DOHH2 (cell line): ENCODE measurements around the gene CCDC54.

Experiments
- H3F3A ChIP-seq: fragments of 200-600 bp; sonication (generic), shearing (Covaris generic); 2 replicates; pipeline ENCODE4 v1.6.0; 2016; ENCODE audit warnings: antibody characterized with exemption, mild to moderate bottlenecking; ENCODE audit not compliant: control insufficient read depth, insufficient read depth
- H3K27ac ChIP-seq: fragments of 200-600 bp; sonication (generic); 2 replicates; pipeline ENCODE4 v1.5.1; 2014; ENCODE audit warnings: low read depth, mild to moderate bottlenecking, low read length, moderate library complexity
- H3K27me3 ChIP-seq: fragments of 200-600 bp; sonication (generic); 2 replicates; pipeline ENCODE4 v1.6.1; 2014; ENCODE audit warnings: mild to moderate bottlenecking, low read length, mixed read lengths; ENCODE audit not compliant: control insufficient read depth
- H3K36me3 ChIP-seq: fragments of 200-600 bp; sonication (generic); 2 replicates; pipeline ENCODE4 v1.6.1; 2014; ENCODE audit warnings: mild to moderate bottlenecking, low read length, moderate library complexity, mixed read lengths; ENCODE audit not compliant: control insufficient read depth
- H3K4me1 ChIP-seq: fragments of 200-600 bp; sonication (generic); 2 replicates; pipeline ENCODE4 v1.6.1; 2014; ENCODE audit warnings: mild to moderate bottlenecking, low read length, mixed read lengths; ENCODE audit not compliant: control insufficient read depth
- H3K4me2 ChIP-seq: fragments of 200-600 bp; sonication (generic); 2 replicates; pipeline ENCODE4 v1.6.0; 2014; ENCODE audit warnings: mild to moderate bottlenecking, low read length, moderate library complexity
- H3K4me3 ChIP-seq: fragments of 200-600 bp; sonication (generic); 2 replicates; pipeline ENCODE4 v1.5.1; 2014; ENCODE audit warnings: mild to moderate bottlenecking, low read length, mixed read lengths
- H3K79me2 ChIP-seq: fragments of 200-600 bp; sonication (generic); 2 replicates; pipeline ENCODE4 v1.6.1; 2014; ENCODE audit warnings: mild to moderate bottlenecking, low read length, mixed read lengths; ENCODE audit not compliant: control insufficient read depth
- H3K9me2 ChIP-seq: fragments of 200-600 bp; sonication (generic); replicated peaks from 2 replicates; pipeline ENCODE4 v1.6.1; 2014; ENCODE audit warnings: mild to moderate bottlenecking, low read length, mixed read lengths; ENCODE audit not compliant: control insufficient read depth
- H3K9me3 ChIP-seq: fragments of 200-600 bp; sonication (generic); 2 replicates; pipeline ENCODE4 v1.6.1; 2014; ENCODE audit warnings: antibody characterized with exemption, low read length, mixed read lengths; ENCODE audit not compliant: control insufficient read depth, insufficient read depth
- H4K20me1 ChIP-seq: fragments of 200-600 bp; sonication (generic); 2 replicates; pipeline ENCODE4 v1.6.0; 2014; ENCODE audit warnings: low read depth, mild to moderate bottlenecking, antibody characterized with exemption, low read length, moderate library complexity; ENCODE audit not compliant: control insufficient read depth, insufficient read depth
- CTCF ChIP-seq: fragments of 200-600 bp; sonication (generic); IDR thresholded peaks from one replicate; pipeline ENCODE4 v1.5.1; 2014; ENCODE audit warnings: antibody characterized with exemption, mild to moderate bottlenecking, low read depth, low read length; ENCODE audit not compliant: poor library complexity, severe bottlenecking
- EZH2phosphoT487 ChIP-seq: fragments of 200-600 bp; sonication (generic); IDR thresholded peaks from 2 replicates; pipeline ENCODE4 v1.6.1; 2017; ENCODE audit warnings: borderline replicate concordance, mild to moderate bottlenecking, antibody characterized with exemption, low read length, moderate library complexity, mixed read lengths

The CCDC54 gene

DNA sequence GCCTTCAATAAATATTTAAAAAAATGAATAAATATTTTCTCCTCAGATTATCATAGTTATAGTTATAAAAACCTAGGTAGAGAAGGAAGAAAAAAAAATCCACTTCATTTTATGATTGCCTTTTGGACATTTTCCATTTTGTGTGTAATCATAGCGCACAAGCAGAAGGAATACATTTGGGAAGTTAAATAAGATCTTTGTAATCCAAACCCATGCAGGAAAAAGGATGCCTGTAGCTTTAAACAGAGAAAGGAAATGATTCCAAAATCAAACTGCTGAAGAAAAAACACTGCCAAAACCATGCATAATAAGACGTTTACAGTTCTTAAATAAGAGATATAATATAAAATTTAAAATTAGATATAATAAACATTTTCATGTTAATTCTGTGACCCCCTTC is 7.4 kb upstream of the CCDC54 start:
- H3K9me2 ChIP-seq, result no peaks in the 10 kb centered on the region
- H3K36me3 ChIP-seq, result no peaks in the 10 kb centered on the region
- no peaks in the 10 kb centered on the region for H3K4me1 ChIP-seq
- no peaks in the 10 kb centered on the region for H3K9me3 ChIP-seq
- H3K4me3 ChIP-seq, result no peak overlapping the region
- H3K27ac ChIP-seq, result no peak overlapping the region
- TF ChIP-seq EZH2phosphoT487 (no peak), CTCF (no peak)
- peaks cover 3% of the 10 kb centered on the region; the same call in 1 of the 2 replicates for H3K27me3 ChIP-seq
- no peaks in the 10 kb centered on the region for H4K20me1 ChIP-seq
- H3K4me2 ChIP-seq, result no peak overlapping the region
- H3F3A ChIP-seq, result no peaks in the 10 kb centered on the region
- H3K79me2 ChIP-seq, result no peaks in the 10 kb centered on the region

- H3K9me2 ChIP-seq, result no peaks in the 10 kb centered on the region
- H3K4me1 ChIP-seq, result no peaks in the 10 kb centered on the region
- no peak overlapping the region for H3K27ac ChIP-seq
- H3K4me3 ChIP-seq, result no peak overlapping the region
- H3F3A ChIP-seq, result no peaks in the 10 kb centered on the region
- H3K36me3 ChIP-seq, result no peaks in the 10 kb centered on the region
- no peak overlapping the region for H3K4me2 ChIP-seq
- peaks cover 3% of the 10 kb centered on the region; the same call in 1 of the 2 replicates for H3K27me3 ChIP-seq
- no peaks in the 10 kb centered on the region for H4K20me1 ChIP-seq
- TF ChIP-seq CTCF, result no peak
- TF ChIP-seq EZH2phosphoT487, result no peak
- H3K79me2 ChIP-seq, result no peaks in the 10 kb centered on the region
- H3K9me3 ChIP-seq, result no peaks in the 10 kb centered on the region
Observed at GRCh38 chr3:107370907-107371306, 6.3 kb upstream of the CCDC54 start.

DNA sequence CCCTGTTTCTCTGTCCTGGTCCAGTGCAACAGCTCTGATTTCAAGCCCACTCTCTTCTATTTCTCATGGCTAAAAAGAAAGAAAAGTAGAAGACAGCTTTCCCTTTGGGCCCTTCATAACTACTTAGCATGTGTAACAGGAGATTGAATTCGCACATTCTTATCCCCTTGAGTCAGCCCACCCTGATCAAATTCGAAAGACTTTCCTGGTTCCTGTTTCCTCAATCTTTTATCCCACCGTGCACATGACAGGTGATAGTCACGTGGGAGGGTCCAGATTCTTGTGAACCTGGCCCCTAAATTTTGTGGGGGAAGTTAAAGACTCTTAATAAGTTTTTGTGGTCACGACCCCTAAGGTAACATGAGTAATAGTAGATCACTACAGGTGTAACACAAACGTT is 4.7 kb upstream of the CCDC54 start:
- Histone ChIP-seq H3K27me3 (peaks cover 3% of the 10 kb centered on the region; the same call in 1 of the 2 replicates), H3K4me3 (no peak overlapping the region), H3K36me3 (no peaks in the 10 kb centered on the region), H3K27ac (no peak overlapping the region), H3K4me1 (no peaks in the 10 kb centered on the region), H3K4me2 (no peak overlapping the region), H3K9me2 (no peaks in the 10 kb centered on the region), H3F3A (no peaks in the 10 kb centered on the region), H3K9me3 (no peaks in the 10 kb centered on the region), H3K79me2 (no peaks in the 10 kb centered on the region), H4K20me1 (no peaks in the 10 kb centered on the region)
- TF ChIP-seq EZH2phosphoT487, result no peak
- no peak for TF ChIP-seq CTCF
